Smooth muscle cell (in vitro differentiated cells): ENCODE data around the gene TMEM14B. TPM values are rescaled to one million over a fixed set of nuclear protein-coding genes. Genes with fewer than 3 reads are reported as not detected.

Experiments
- DNase-seq: peaks from one replicate; lab custom pipeline; 2025; ENCODE audit not compliant: unreplicated experiment; lab: John Stamatoyannopoulos, UW
- H2AFZ ChIP-seq: fragments of 200-600 bp; sonication (generic); 2 replicates; pipeline ENCODE4 v1.6.0; 2016; ENCODE audit warnings: antibody characterized with exemption, low read depth, mild to moderate bottlenecking
- H3F3A ChIP-seq: fragments of 200-600 bp; sonication (generic); 2 replicates; pipeline ENCODE4 v1.6.0; 2017; ENCODE audit warnings: antibody characterized with exemption, low read depth
- H3K27ac ChIP-seq: fragments of 200-600 bp; sonication (generic); 2 replicates; pipeline ENCODE4 v1.5.1; 2016; ENCODE audit warnings: low read depth, mild to moderate bottlenecking
- H3K27me3 ChIP-seq: fragments of 200-600 bp; sonication (generic); 2 replicates; pipeline ENCODE4 v1.6.1; 2016; ENCODE audit warnings: low read depth, mild to moderate bottlenecking
- H3K36me3 ChIP-seq: fragments of 200-600 bp; sonication (generic); 2 replicates; pipeline ENCODE4 v1.5.1; 2016; ENCODE audit warnings: low read depth
- H3K4me1 ChIP-seq: fragments of 200-600 bp; sonication (generic); 2 replicates; pipeline ENCODE4 v1.5.1; 2016; ENCODE audit warnings: low read depth
- H3K4me2 ChIP-seq: fragments of 200-600 bp; sonication (generic); 2 replicates; pipeline ENCODE4 v1.6.0; 2016; ENCODE audit warnings: mild to moderate bottlenecking
- H3K4me3 ChIP-seq: fragments of 200-600 bp; sonication (generic); 2 replicates; pipeline ENCODE4 v1.5.1; 2016; ENCODE audit warnings: mild to moderate bottlenecking
- H3K79me2 ChIP-seq: fragments of 200-600 bp; sonication (generic); 2 replicates; pipeline ENCODE4 v1.6.0; 2016; ENCODE audit warnings: low read depth, mild to moderate bottlenecking
- H3K9ac ChIP-seq: fragments of 200-600 bp; sonication (generic); 2 replicates; pipeline ENCODE4 v1.6.0; 2016; ENCODE audit warnings: low read depth
- H3K9me3 ChIP-seq: fragments of 200-600 bp; sonication (generic); replicated peaks from 2 replicates; pipeline ENCODE4 v1.5.1; 2016; ENCODE audit warnings: low read depth
- H4K20me1 ChIP-seq: fragments of 200-600 bp; sonication (generic); 2 replicates; pipeline ENCODE4 v1.6.0; 2016; ENCODE audit warnings: low read depth
- CTCF ChIP-seq: fragments of 200-600 bp; sonication (generic); IDR thresholded peaks from 2 replicates; pipeline ENCODE4 v1.5.1; 2017; ENCODE audit warnings: borderline replicate concordance, mild to moderate bottlenecking, antibody characterized with exemption; ENCODE audit not compliant: insufficient read depth, poor library complexity, severe bottlenecking
- WGBS: methylation state at CpG from one replicate; pipeline ENCODE4 v1.1.7; 2016; ENCODE audit warnings: low lambda C conversion rate; 5-methylcytosine and 5-hydroxymethylcytosine counted together
- polyA plus RNA-seq: library from polyadenylated mRNA; unstranded; fragments of >200 nt; fragmentation: Nextera tagmentation; extraction: Ambion mirVana; gene quantifications from 2 replicates; pipeline ENCODE4 v1.2.1, GENCODE V29; 2016
- total RNA-seq: library from RNA; depleted of rRNA; stranded (reverse); fragments of >200 nt; gene quantifications from 2 replicates; pipeline ENCODE4 v1.2.3, GENCODE V29; 2014

Gene TMEM14B
- total and polyA plus RNA-seq, 2 experiments from 2014 or later = 72.2 to 95.4 TPM

DNA sequence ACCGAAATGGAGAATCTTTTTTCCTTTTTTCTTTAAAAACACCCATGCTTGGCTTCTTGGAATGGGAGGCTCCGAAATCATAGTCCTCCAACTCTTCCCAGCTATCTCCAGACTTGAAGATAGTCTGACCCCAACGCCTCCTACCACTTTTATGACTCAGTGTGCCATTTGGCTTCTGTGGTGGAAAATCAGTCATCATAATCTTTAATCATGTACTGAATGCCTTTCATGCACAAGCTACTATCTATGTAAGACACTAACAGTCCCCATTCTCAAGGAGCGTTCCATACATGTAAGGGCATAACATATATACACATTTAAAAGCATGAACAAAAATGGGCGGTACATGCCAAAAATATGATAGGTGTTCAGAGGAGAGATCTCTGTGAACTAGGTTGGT, 44.1 kb downstream of the TMEM14B start:
- H3K4me1 ChIP-seq = no peaks in the 10 kb centered on the region
- H3K27ac ChIP-seq = no peak overlapping the region
- no peaks in the 10 kb centered on the region for H3K79me2 ChIP-seq
- no peaks in the 10 kb centered on the region for H3K27me3 ChIP-seq
- DNase-seq = no peak
- no peak for TF ChIP-seq CTCF
- no peaks in the 10 kb centered on the region for H4K20me1 ChIP-seq
- 75% methylated on average over 5 of the region's 5 CpGs for WGBS
- no peak overlapping the region for H3K9ac ChIP-seq
- H2AFZ ChIP-seq = no peak overlapping the region
- no peak overlapping the region for H3K4me3 ChIP-seq
- no peaks in the 10 kb centered on the region for H3F3A ChIP-seq
- no peak overlapping the region for H3K4me2 ChIP-seq
- H3K9me3 ChIP-seq = no peaks in the 10 kb centered on the region
- H3K36me3 ChIP-seq = no peaks in the 10 kb centered on the region

DNA sequence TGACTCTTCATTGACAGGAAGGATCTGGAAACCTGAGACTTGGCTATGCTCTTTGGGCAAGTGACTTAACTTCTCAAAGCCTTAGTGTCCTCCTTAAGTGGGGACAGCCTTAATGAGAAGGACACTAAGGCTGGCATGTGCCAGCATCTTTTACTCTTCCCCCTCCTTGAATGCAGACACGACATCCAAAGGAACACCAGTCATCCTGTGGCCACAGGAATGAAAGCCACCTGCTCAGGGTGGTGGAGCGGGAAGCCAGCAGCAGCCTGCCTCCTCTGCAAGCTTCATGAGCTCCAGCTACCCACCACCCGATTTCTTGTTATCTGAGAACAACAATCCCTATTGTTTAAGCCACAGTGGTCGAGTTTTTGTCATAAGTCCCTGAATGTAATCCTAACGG, 44.5 kb downstream of the TMEM14B start:
- H3F3A ChIP-seq = no peaks in the 10 kb centered on the region
- H3K9me3 ChIP-seq = no peaks in the 10 kb centered on the region
- H3K4me1 ChIP-seq = no peaks in the 10 kb centered on the region
- WGBS = 82% methylated on average over 5 of the region's 5 CpGs
- H3K36me3 ChIP-seq = no peaks in the 10 kb centered on the region
- no peak overlapping the region for H3K4me3 ChIP-seq
- H3K9ac ChIP-seq = no peak overlapping the region
- H2AFZ ChIP-seq = no peak overlapping the region
- no peak overlapping the region for H3K27ac ChIP-seq
- no peaks in the 10 kb centered on the region for H4K20me1 ChIP-seq
- no peaks in the 10 kb centered on the region for H3K79me2 ChIP-seq
- no peak for DNase-seq
- H3K4me2 ChIP-seq = no peak overlapping the region
- no peak for TF ChIP-seq CTCF
- H3K27me3 ChIP-seq = no peaks in the 10 kb centered on the region

DNA sequence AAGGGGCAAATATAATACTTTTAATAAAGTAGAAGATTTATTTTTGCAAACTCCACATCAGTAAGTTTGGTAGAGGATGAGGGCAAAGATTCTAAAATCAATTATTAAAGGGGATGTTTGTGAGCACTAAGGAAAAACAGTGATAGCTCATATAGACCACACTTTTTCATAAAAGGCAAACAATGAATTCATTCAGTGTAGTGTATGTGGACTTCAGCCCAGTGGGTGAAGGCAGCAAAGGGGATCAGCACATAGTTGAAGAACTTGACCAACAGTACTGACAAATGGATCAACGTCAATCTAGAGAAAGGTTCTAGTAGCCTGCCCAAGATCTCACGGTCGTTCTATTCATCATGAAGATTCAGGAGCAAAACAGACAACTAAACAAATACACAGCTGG, 45.4 kb downstream of the TMEM14B start:
- Histone ChIP-seq H3K79me2 (no peaks in the 10 kb centered on the region), H3K4me2 (no peak overlapping the region), H3K9ac (no peak overlapping the region), H3K27ac (no peak overlapping the region), H3K9me3 (no peaks in the 10 kb centered on the region), H3F3A (no peaks in the 10 kb centered on the region), H4K20me1 (no peaks in the 10 kb centered on the region), H3K27me3 (no peaks in the 10 kb centered on the region), H2AFZ (no peak overlapping the region), H3K4me3 (no peak overlapping the region), H3K4me1 (no peaks in the 10 kb centered on the region), H3K36me3 (no peaks in the 10 kb centered on the region)
- no peak for DNase-seq
- WGBS = 98% methylated on average over 3 of the region's 3 CpGs
- TF ChIP-seq CTCF = no peak

DNA sequence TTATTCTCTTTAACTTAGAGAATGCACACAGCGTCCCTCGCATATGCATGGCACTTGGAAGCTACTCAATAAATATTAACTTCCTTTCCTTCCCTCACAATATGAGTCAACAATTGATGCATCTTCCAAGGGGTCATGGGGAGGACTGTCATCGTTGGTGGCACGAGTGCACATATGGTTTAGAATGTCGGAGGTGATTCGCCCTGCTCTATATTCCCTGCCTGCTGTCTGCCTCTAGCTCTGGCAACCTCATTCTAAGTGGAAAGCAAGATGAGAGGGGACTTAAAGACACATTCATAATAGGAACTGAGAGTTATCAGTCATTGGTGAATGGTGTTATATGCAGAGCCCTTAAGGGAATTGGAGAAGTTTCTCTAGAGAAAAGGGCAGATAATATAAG, 46.1 kb downstream of the TMEM14B start:
- Histone ChIP-seq H3K79me2 (no peaks in the 10 kb centered on the region), H3K4me3 (no peak overlapping the region), H3K36me3 (no peaks in the 10 kb centered on the region), H4K20me1 (no peaks in the 10 kb centered on the region), H3K9me3 (no peaks in the 10 kb centered on the region), H3K4me1 (no peaks in the 10 kb centered on the region), H3K4me2 (no peak overlapping the region), H2AFZ (no peak overlapping the region), H3K9ac (no peak overlapping the region), H3F3A (no peaks in the 10 kb centered on the region), H3K27me3 (no peaks in the 10 kb centered on the region), H3K27ac (no peak overlapping the region)
- WGBS = 95% methylated on average over 6 of the region's 6 CpGs
- TF ChIP-seq CTCF = no peak
- no peak for DNase-seq
